Ishikawa (cell line): ENCODE measurements around the gene ANO4.

ENCODE experiments used
- CEBPB ChIP-seq: IDR thresholded peaks from 2 replicates; pipeline ENCODE4 v1.6.1; 2012
- CREB1 ChIP-seq: IDR thresholded peaks from 2 replicates; pipeline ENCODE4 v1.6.1; 2012; ENCODE audit warnings: low read depth
- EGR1 ChIP-seq: IDR thresholded peaks from 2 replicates; pipeline ENCODE4 v1.6.1; 2012
- EP300 ChIP-seq: IDR thresholded peaks from 2 replicates; pipeline ENCODE4 v1.6.1; 2012; ENCODE audit warnings: borderline replicate concordance
- FOXM1 ChIP-seq: IDR thresholded peaks from 2 replicates; pipeline ENCODE4 v1.6.1; 2012; ENCODE audit warnings: low read depth, borderline replicate concordance
- NFIC ChIP-seq: IDR thresholded peaks from 2 replicates; pipeline ENCODE4 v1.6.1; 2012
- RAD21 ChIP-seq: IDR thresholded peaks from 2 replicates; pipeline ENCODE4 v1.6.1; 2012; ENCODE audit warnings: low read depth
- TAF1 ChIP-seq: IDR thresholded peaks from 2 replicates; pipeline ENCODE4 v1.6.1; 2012; ENCODE audit warnings: low read depth, mild to moderate bottlenecking
- TCF12 ChIP-seq: IDR thresholded peaks from 2 replicates; pipeline ENCODE4 v1.6.1; 2012; ENCODE audit warnings: low read depth
- TEAD4 ChIP-seq: IDR thresholded peaks from 2 replicates; pipeline ENCODE4 v1.6.1; 2012
- YY1 ChIP-seq: IDR thresholded peaks from 2 replicates; pipeline ENCODE4 v1.6.1; 2012; ENCODE audit warnings: low read depth
- ZBTB7A ChIP-seq: IDR thresholded peaks from 2 replicates; pipeline ENCODE4 v1.6.1; 2012; ENCODE audit warnings: low read depth
- TF ChIP-seq, protein P1 (sequence below): IDR thresholded peaks from 2 replicates; pipeline ENCODE4 v1.6.1; 2012
- TF ChIP-seq, protein P2 (sequence below): IDR thresholded peaks from 2 replicates; pipeline ENCODE4 v1.6.1; 2012
- TF ChIP-seq, protein P3 (sequence below): IDR thresholded peaks from 2 replicates; pipeline ENCODE4 v1.6.1; 2012; ENCODE audit warnings: low read depth, mild to moderate bottlenecking

Gene ANO4

DNA sequence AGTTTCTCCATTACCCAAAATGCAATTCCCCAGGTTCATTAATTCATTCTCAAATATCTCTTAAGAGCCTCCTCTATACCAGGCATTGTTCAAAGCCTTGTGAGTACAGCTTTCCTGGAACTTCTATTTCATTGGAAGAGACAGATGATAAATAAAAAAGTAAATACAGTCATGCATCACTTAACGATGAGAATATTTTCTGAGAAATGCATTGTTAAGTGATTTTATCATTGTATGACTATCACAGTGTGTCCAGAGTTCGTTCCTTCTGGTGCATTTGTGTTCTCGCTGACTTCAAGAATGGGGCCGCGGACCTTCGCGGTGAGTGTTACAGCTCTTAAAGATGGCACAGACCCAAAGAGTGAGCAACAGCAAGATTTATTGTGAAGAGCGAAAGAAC is 66.0 kb downstream of the ANO4 start:
- TF ChIP-seq, protein P1, sequence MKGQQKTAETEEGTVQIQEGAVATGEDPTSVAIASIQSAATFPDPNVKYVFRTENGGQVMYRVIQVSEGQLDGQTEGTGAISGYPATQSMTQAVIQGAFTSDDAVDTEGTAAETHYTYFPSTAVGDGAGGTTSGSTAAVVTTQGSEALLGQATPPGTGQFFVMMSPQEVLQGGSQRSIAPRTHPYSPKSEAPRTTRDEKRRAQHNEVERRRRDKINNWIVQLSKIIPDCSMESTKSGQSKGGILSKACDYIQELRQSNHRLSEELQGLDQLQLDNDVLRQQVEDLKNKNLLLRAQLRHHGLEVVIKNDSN, result no peak
- TF ChIP-seq FOXM1 (no peak), TEAD4 (no peak), TCF12 (no peak), TAF1 (no peak), NFIC (no peak), EGR1 (no peak), EP300 (no peak), RAD21 (no peak), CREB1 (no peak), ZBTB7A (no peak), YY1 (no peak), CEBPB (no peak)
- TF ChIP-seq, protein P2, sequence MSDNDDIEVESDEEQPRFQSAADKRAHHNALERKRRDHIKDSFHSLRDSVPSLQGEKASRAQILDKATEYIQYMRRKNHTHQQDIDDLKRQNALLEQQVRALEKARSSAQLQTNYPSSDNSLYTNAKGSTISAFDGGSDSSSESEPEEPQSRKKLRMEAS, result no peak
- TF ChIP-seq, protein P3, sequence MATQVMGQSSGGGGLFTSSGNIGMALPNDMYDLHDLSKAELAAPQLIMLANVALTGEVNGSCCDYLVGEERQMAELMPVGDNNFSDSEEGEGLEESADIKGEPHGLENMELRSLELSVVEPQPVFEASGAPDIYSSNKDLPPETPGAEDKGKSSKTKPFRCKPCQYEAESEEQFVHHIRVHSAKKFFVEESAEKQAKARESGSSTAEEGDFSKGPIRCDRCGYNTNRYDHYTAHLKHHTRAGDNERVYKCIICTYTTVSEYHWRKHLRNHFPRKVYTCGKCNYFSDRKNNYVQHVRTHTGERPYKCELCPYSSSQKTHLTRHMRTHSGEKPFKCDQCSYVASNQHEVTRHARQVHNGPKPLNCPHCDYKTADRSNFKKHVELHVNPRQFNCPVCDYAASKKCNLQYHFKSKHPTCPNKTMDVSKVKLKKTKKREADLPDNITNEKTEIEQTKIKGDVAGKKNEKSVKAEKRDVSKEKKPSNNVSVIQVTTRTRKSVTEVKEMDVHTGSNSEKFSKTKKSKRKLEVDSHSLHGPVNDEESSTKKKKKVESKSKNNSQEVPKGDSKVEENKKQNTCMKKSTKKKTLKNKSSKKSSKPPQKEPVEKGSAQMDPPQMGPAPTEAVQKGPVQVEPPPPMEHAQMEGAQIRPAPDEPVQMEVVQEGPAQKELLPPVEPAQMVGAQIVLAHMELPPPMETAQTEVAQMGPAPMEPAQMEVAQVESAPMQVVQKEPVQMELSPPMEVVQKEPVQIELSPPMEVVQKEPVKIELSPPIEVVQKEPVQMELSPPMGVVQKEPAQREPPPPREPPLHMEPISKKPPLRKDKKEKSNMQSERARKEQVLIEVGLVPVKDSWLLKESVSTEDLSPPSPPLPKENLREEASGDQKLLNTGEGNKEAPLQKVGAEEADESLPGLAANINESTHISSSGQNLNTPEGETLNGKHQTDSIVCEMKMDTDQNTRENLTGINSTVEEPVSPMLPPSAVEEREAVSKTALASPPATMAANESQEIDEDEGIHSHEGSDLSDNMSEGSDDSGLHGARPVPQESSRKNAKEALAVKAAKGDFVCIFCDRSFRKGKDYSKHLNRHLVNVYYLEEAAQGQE, result no peak

DNA sequence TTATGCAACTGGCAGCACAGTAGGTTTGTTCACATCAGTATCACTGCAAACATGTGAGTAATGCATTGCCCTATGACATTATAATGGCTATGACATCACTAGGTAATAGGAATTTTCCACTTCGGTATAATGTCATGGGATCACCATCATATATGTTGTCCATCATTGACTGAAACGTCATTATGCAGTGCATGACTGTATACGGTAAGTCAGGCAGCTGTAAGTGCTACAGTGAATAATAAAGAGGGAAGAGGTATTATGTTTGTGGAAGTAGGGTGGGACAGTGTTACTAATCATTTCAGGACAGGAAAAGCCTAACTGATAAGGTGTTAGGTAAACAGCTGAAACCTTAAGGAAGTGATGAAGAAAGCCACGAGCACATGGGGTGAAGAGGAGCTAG is 68.1 kb downstream of the ANO4 start:
- TF ChIP-seq FOXM1 (no peak), TCF12 (no peak), NFIC (no peak), CEBPB (no peak), TEAD4 (no peak), YY1 (no peak), EP300 (no peak), CREB1 (no peak), RAD21 (no peak), TAF1 (no peak), ZBTB7A (no peak), EGR1 (no peak)
- TF ChIP-seq, protein P1, result no peak
- TF ChIP-seq, protein P2, result no peak
- TF ChIP-seq, protein P3, result no peak

DNA sequence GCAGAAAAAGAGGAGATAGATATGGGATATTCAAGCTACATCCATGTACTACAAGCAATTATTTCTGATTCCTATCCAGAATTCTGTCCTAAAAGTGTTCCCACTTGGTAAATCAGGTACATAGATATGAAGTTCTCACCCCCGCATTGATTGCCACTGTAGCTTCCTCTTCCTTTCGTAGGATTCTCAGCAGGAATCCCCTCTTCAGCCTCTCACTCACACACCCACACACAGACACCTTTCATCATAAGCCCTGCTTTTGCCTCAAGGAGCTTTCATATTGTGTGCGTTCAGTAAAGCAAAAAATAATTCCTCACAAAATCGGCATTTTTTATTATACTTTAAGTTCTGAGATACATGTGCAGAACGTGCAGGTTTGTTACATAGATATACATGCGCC is 69.8 kb downstream of the ANO4 start:
- TF ChIP-seq, protein P1, result no peak
- TF ChIP-seq, protein P3, result no peak
- TF ChIP-seq CEBPB, result no peak
- TF ChIP-seq FOXM1, result no peak
- TF ChIP-seq, protein P2, result no peak
- TF ChIP-seq EGR1, result no peak
- no peak for TF ChIP-seq TCF12
- TF ChIP-seq TEAD4, result no peak

DNA sequence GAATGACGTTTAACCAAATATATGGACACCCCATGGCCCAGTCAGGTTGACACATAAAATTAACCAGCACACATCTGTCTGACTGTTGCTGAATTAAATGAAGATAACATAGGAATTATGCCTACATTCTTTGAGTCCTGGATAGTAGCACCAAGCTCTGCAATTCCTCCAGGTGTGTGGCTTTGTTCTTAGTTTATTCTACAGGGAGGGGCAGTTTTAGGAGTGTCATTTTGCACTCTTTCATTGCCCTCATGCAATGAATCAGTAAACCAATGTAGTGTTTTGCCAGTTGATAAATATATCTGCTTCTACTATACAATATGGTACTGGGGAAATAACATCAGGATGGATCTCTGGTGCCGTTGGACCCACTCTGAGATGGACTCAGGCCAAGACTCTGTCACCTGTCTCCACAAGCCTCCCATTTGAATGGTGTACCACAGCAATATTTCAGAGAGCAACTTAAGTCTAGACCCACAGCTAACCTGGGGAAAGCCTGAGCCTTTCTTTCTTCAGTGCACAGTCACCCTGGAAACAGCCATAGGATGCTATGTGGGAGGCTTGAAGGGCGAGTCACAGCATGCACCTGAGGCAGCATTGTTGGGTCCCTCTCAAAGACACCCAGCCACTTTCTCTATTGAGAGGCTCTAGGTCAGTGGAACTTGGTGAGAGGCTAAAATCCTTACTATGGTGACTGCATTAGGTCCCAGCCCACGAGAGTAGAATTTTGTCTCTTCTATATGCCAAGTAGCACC is 73.2 kb downstream of the ANO4 start:
- no peak for TF ChIP-seq CEBPB
- no peak for TF ChIP-seq TAF1
- no peak for TF ChIP-seq ZBTB7A
- no peak for TF ChIP-seq TEAD4
- TF ChIP-seq CREB1, result no peak
- TF ChIP-seq TCF12, result no peak
- no peak for TF ChIP-seq RAD21
- TF ChIP-seq, protein P1, result no peak
- no peak for TF ChIP-seq EGR1
- TF ChIP-seq FOXM1, result no peak
- TF ChIP-seq, protein P3, result no peak
- no peak for TF ChIP-seq NFIC
- TF ChIP-seq, protein P2, result no peak
- TF ChIP-seq YY1, result no peak
